ENCODE results near the gene ME1.

- TF ChIP-seq CTCF (IDR thresholded peaks at IDR 0.05; ENCODE audit: low read depth, low read length, poor library complexity, severe bottlenecking) (no peak), EZH2phosphoT487 (IDR thresholded peaks at IDR 0.05; ENCODE audit: borderline replicate concordance, low read length) (no peak)
These were observed 76.1 kb downstream of the ME1 start for GRCh38 chr6:83354747-83355146.

All from DOHH2 (cell line).